NCI-H2227 (cell line): ENCODE data around the gene TMEM165.
A peak's percentile ranks its signal among the peaks of the same experiment; 100 is the strongest.

Source experiments
- DNase-seq: peaks from one replicate; lab custom pipeline; 2025; ENCODE audit not compliant: unreplicated experiment; lab: John Stamatoyannopoulos, UW

The TMEM165 gene

DNA sequence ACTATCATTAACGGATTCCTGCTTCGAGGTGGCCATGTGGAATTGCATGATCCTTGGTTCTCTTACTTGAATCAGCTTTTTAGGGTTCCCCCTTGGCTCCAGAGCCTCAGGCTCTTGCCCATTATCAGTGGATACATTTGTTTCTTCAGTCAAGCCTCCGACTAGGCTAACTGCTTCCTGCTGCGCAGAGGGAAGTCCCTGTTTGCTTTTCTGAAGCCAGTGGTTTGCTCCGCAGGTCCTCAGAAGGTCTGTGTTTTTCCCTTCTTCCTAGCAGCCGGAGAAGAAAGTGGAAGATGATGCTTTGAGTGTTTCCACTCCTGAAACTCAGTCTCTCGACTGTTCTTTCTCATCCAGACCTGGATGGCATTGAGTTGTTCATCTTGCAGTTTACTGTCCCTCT is 29.1 kb upstream of the TMEM165 start:
- no peak for DNase-seq

DNA sequence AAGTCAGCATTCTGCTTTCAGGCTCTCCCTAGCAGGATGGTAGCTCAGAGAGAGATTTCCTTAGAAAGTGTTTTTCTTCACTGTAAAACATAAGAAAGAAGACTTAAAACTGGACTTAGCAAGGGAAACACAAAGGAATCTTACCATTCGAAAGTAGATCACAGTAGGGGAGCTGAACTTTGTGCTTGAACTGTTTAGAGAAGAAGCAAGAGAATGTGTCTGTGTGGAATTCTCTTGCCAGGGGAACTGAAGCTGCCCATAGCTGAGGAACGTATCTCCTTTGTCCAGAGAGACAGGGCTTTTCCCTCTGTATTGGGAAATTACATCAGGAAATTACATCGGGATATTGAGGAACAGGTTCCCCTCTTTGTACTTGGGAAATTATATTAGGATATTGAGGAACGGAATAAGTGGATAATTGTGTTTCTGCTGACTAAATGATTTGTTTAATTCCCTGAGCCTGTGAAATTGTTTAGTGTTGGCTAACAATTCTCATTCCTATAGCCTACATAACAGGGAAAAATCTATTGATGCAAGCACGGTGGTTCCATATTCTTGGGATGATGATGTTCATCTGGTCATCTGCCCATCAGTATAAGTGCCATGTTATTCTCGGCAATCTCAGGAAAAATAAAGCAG is 28.6 kb upstream of the TMEM165 start:
- DNase-seq: no peak

DNA sequence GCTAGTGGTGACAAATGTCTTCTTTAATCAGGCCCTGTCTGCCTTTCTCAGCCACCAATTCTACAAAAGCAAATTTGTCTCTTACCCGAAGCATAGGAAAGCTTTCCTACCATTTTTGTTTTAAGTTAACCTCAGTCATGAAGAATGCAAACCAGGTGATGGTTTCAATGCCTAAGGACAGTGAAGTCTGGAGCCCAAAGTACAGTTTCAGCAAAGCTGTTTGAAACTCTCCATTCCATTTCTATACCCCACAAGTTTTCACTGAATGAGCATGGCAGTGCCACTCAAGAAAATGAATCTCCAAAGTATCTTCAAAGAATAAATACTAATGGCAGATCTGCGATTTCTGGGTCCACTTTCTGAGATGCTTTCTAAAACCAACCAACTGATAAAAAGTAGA is 25.8 kb upstream of the TMEM165 start:
- DNase-seq: no peak

DNA sequence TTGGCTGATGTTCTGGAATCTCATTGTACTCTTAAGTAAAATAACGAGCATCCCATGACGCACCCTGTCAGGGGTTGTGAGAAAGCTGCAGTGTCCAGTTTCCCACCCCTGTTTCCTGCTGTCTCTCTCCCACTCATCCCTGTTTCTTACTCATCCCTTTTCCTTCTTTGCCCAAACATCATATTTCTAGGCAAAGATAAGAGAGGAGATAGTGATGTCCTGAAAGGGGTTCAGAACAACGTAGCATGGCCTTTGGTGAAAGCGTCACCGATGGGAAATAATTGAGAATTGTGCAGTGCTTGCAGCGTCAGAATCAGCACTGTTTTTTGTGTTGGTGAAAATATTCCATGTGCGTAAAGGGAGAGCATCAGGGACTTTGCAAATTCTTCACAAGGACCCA is 23.5 kb upstream of the TMEM165 start:
- no peak for DNase-seq

DNA sequence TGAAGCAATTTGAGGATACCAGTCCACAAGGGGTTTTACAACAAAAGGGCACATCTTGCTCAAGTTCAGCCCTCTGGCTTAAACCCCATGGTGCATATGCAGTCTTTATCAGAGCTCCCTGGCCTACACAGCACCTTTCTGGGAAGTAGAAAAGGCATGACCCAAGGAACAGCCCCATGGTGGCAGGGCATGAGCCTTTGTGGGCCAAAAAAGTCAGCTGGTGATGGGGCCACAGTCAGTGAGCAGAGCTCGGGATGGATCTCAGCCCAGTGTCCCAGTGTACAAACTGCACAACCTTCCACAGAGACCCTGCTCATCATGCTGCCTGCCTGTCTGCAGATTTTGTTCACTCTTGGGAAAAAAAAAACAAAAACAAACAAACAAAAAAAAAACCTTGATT is 22.3 kb upstream of the TMEM165 start:
- no peak for DNase-seq

DNA sequence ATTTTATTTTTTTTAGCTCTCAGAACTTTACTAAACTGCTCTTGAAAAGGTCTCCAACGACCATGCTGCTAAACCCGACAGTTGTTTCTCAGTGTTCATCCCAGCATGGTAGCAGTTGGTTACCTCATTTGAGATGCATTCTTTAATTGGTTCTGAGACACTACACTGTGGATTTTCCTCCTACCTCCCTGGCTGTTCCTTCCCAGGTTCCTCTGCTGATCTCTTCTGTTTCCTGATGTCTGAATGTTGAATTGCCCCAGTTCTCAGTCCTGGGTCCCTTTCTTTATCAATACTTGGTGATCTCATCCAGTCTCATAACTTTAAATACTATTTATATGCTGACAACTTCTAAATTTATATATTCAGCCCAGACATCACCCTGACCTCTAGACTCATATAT is 19.1 kb upstream of the TMEM165 start:
- no peak for DNase-seq

DNA sequence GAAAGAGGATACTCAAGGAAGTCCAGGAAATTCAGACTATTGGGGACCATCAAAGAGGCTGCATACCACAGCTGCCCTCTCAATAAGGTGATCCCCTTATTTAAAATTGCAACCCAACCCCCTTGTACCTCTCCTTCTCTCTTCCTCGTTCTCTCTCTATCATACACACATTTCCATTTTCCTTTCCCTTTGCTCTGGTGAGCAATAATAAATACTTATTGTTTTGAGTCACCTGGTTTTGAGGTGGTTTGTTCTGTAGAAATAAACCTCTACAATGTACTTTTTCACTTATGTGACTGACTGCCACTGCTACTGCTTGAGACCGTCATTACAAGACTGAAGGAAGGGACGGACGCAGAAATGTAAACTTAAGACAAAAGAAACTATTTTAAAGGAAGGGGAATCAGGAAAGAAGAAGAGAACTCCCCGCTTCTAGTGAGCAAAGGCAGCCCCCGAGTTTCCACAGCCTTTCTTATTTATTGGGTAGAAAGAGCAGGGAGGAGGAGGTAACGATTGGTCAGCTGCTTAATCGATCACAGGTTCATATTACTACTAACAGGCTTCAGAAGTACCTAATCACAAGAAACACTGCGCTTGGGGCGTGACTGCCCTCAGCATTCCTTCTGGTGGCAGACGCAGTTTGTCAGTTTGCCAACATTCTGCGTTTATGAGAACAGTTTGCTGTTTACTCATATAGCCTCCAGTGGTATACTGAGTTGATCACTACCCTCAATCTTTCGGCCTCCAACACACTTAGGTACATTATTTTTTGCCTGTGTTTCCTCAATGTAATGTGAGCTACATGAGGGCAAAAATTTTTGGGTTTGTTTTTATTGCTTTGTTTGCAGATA is 16.9 kb upstream of the TMEM165 start:
- DNase-seq: no peak

DNA sequence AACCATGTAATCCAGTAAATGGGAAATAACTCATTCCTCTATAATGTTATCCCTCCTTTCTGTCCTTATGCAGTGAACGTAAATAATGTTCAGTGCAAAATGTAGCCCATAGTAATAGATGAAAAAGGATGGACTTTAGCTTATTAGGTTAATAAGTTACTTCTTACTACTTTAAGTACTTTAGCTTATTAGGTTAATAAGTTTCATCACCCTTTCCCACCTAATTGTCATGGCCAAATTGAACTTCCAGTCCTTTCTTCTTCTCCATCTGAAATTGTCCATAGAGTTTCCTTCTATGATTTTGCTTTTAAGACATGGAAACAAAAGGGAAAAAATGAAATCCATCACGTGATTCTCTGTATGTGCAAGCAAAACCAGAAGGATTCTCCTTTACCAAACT is 15.2 kb upstream of the TMEM165 start:
- no peak for DNase-seq

- no peak for DNase-seq
These were observed 14.3 kb upstream of the TMEM165 start for GRCh38 chr4:55381502-55381901.

DNA sequence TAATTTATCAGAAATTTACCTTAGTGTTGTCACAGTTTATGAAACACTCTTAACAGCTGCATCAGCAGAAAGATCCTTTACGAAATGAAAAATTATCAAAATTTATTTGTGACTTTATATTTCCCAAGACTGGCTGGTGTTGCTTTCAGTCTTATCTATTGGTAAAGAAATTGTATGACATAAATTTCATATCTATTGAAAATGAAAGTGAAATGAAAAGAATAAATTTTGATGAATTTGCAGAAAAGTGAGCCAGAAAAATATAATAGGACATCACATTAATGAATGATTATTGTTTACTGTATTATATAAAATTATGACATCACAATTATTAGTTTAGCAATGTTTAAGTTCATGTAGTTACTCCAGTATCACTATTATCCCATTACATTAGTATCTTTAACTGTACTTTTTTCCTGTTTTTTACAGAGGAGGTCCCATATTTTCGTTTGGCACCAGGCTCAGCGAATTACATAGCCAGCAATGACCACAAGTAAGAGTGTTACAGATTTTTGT is 13.2 kb upstream of the TMEM165 start:
- DNase-seq: no peak

DNA sequence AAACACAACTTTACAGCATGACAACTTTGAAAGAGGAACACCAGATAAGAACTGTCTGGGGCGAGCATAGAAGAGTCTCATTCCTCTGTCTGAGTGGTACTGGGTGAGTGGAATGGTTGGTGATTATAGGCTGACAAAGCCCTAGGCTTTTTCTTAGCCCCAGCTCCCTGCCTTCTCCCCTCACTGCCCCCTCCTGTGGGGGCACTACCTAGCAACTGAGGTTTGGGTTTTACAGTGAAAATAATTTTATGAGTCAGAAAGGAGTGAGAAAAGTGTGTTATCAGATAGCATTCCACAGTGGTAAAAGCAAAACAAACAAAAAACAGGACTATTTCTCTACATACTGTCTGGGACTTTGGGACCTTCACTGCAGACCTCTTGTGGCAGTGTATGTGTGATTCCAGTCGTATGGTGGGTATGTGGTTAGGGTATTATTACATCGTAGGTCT is 10.5 kb upstream of the TMEM165 start:
- no peak for DNase-seq

GRCh38 chr4:55386073-55386472 is 9.7 kb upstream of the TMEM165 start:
- DNase-seq: peak; percentile 17

GRCh38 chr4:55386840-55387239 is 8.9 kb upstream of the TMEM165 start:
- no peak for DNase-seq

DNA sequence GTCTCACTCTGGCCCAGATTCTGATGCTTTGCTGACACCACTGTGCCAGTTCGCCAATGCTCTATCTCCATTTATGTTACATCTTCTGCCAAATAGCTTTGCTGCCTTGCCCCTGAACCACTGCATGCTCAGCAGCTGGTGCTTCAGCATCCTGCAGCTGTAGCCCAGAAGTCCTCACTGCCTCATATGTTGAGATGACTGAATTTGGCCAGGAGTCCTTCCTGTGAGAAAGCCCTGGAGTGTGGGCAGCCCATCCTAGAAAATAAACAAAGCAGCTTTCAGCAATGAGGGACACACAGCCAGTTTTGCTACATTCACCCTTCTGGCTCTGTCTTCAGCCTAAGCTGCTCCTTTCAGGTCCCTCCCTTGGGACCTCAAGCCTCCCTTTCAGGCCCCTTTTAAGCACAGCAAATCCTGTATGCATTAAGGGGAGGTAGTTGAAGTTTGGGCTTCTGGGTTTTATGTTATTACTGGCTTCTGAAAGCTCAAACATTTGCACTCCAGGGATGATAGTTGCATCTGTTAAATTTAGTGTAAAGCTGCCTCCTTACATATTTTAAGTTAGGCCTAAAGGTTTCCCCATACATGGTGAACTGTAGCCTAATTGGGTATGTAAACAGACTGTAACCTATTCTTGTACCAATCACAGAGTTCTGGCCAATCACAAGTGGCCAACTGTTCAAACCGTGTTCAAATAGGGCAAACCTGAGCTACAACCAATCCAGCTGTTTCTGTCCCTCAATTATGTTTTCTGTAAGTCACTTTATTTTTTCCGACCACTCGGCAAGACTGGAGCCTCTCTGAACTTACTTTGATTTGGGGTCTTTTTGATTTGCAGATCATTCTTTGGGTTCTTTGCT is 2.1 kb upstream of the TMEM165 start:
- DNase-seq: no peak

- no peak for DNase-seq
These were observed 584 bp upstream of the TMEM165 start for GRCh38 chr4:55395218-55395528.

- DNase-seq: peak; percentile 37
These were observed 760 bp downstream of the TMEM165 start for GRCh38 chr4:55396308-55397125.

DNA sequence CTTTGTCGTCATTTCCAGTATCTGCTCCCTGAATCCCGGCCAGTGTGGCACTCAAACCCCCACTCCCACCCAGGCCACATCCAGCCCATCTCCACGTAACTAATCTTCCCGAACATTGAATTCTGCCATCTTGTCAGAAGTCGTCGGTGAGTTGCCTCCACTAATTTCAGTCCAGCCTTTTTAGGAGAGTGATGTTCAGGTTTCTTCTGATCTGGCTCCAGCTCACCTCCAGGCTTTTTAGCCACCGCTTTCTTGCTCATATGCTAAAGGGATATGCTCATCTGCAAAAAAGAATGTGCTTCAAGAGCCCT is 1.3 kb downstream of the TMEM165 start:
- no peak for DNase-seq

GRCh38 chr4:55397520-55398321 is 2.0 kb downstream of the TMEM165 start:
- no peak for DNase-seq

- DNase-seq: no peak
These were observed 2.7 kb downstream of the TMEM165 start for GRCh38 chr4:55398461-55398860.

- DNase-seq: no peak
These were observed 3.2 kb downstream of the TMEM165 start for GRCh38 chr4:55398966-55399365.
